GM12872 (cell line): Measurements from ENCODE around the gene GRB10.

ENCODE experiments used
- TF ChIP-seq, protein P1 (sequence below): IDR thresholded peaks from 3 replicates; pipeline ENCODE4 v1.5.1; 2011; ENCODE audit warnings: low read depth, mild to moderate bottlenecking, low read length, moderate library complexity; ENCODE audit not compliant: insufficient read depth

Gene GRB10

DNA sequence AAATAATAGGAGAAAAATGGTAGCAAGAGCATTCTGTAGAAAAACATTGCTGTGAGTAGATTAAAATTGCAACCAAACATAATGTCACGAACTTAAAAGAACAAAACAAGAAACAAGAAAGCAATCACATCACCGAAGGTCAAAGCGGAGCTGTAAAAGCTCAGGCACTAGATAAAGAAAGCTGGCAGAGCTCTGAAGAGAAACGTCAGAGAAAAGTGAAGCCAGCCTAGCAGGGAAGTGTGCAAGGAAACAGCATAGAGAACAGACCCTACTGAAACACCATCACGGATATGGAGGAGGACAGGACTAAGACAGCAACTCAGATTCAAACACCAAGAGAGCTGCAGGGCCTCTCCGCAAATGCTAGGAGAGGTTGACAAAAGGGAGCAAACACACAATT is 195.0 kb downstream of the GRB10 start:
- TF ChIP-seq, protein P1, sequence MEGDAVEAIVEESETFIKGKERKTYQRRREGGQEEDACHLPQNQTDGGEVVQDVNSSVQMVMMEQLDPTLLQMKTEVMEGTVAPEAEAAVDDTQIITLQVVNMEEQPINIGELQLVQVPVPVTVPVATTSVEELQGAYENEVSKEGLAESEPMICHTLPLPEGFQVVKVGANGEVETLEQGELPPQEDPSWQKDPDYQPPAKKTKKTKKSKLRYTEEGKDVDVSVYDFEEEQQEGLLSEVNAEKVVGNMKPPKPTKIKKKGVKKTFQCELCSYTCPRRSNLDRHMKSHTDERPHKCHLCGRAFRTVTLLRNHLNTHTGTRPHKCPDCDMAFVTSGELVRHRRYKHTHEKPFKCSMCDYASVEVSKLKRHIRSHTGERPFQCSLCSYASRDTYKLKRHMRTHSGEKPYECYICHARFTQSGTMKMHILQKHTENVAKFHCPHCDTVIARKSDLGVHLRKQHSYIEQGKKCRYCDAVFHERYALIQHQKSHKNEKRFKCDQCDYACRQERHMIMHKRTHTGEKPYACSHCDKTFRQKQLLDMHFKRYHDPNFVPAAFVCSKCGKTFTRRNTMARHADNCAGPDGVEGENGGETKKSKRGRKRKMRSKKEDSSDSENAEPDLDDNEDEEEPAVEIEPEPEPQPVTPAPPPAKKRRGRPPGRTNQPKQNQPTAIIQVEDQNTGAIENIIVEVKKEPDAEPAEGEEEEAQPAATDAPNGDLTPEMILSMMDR, result no peak

GRCh38 chr7:50584793-50585408 is 197.8 kb downstream of the GRB10 start:
- TF ChIP-seq, protein P1, result no peak

DNA sequence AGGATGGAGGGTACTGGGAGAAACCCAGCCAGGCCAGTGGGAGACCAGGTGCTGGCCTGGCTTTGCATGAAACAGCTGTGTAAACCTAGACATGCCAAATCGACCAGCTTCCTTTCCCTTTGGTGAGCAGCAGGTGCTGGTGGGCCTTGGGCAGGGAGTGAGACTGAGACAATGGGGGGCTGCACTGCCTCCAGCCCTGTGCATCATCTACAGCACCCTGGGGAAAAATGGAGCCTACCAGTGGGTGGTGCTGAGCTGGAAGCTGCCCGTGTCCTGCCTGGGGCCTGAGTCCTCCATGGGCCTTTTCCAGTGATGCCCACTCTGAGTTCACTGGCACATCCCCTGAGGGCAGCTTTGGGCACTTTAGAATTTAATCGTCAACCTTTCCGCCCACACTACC is 198.3 kb downstream of the GRB10 start:
- TF ChIP-seq, protein P1, result no peak

DNA sequence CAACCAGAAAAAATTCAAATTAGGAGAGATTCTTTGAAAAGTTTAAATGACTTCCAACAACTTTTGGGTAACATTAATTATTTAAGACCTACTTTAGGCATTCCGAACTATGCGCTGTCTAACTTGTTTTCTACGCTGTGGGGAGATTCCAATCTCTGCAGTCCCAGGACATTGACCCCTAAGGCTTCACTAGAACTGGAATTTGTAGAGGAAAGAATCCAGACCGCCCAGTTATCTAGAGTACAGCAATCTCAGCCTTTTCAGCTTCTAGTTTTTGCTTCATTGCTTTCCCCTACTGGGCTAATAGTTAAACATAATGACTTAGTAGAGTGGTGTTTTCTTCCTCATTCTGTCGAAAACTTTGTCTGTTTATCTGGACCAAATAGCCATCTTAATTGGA is 202.6 kb downstream of the GRB10 start:
- TF ChIP-seq, protein P1, result no peak

DNA sequence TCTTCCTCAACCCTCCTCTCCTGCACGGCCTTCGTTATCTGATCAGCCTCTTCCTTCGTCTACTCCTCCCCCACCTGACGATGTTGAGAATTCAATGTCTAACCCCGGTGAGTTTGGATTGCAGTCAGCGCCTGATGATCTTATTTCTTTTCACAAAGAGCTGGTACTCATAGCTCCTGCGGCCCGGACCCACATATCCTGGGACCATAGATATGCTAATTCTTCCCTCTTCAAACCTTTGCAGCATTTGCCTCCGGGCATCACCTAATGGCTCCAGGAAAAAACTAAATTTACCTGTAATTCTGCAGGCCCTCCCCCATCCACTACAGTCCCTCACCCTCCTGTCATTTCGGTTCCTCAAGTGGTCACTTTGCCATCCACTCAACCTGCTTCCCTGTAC is 205.1 kb downstream of the GRB10 start:
- TF ChIP-seq, protein P1, result no peak

DNA sequence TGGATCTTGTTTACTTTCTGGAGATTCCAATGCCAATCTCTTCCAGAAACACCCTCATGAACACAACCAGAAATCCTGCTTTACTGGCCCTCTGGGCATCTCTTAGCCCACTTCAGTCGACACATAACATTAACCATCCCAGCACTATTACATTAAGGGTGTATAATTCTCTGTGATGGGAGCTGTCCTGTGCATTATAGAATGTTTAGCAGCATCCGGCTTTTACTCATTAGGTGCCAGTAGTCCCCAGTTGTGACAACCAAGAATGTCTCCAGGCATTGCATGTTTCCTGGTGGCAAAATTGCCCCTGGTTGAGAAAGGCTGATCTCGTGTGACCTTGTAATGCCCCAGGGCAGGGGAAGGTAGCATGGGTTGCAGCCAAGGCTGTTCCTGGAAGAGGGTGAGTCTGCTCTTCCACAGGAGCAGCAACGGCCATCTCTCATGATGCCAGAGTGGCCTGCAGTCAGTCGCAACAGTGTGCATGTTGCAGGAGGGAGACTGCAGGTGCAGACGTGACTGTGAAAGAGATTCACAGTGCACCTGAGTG is 214.9 kb downstream of the GRB10 start:
- TF ChIP-seq, protein P1, result no peak

DNA sequence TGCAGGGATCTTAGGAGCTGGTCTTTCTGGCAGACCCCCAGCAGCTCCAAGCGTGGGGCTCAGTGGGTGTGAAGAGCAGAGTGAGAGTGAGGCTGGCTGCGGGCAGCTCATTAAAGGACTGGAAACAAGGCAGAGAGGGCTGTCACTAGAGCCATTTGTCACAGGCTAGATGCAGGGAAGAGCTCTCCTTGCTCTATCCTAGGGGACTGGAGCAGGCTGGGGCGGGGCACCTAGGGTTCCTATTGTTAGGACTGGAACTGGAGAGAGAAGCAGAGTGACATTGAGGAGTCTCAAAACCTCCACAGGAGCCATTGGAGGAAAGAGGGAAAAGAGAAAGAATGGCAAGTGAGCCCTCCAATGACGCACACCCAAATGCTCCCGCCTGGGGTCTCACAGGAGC is 216.7 kb downstream of the GRB10 start:
- TF ChIP-seq, protein P1, result no peak
